ENCODE data around the gene CDSN.
A peak's percentile ranks its signal among the peaks of the same experiment; 100 is the strongest.

Gene CDSN

GRCh38 chr6:31149827-31150447, 29.7 kb upstream of the CDSN start:
- no peak for DNase-seq (ENCODE audit: extremely low read depth in 1 of 2, low read depth in 1 of 2)

GRCh38 chr6:31145386-31145785, 25.1 kb upstream of the CDSN start:
- no peak for DNase-seq (ENCODE audit: extremely low read depth in 1 of 2, low read depth in 1 of 2)

GRCh38 chr6:31144970-31145340, 24.7 kb upstream of the CDSN start:
- DNase-seq (ENCODE audit: extremely low read depth in 1 of 2, low read depth in 1 of 2), result no peak

GRCh38 chr6:31144296-31144969, 24.2 kb upstream of the CDSN start:
- DNase-seq (ENCODE audit: extremely low read depth in 1 of 2, low read depth in 1 of 2), result no peak

GRCh38 chr6:31143148-31143547, 22.9 kb upstream of the CDSN start:
- no peak for DNase-seq (ENCODE audit: extremely low read depth in 1 of 2, low read depth in 1 of 2)

GRCh38 chr6:31142361-31142761, 22.1 kb upstream of the CDSN start:
- no peak for DNase-seq (ENCODE audit: extremely low read depth in 1 of 2, low read depth in 1 of 2)

- DNase-seq (ENCODE audit: extremely low read depth in 1 of 2, low read depth in 1 of 2), result no peak
Measured at GRCh38 chr6:31140643-31141042, 20.4 kb upstream of the CDSN start.

GRCh38 chr6:31139599-31139998, 19.4 kb upstream of the CDSN start:
- DNase-seq (ENCODE audit: extremely low read depth in 1 of 2, low read depth in 1 of 2), result no peak

GRCh38 chr6:31138982-31139381, 18.7 kb upstream of the CDSN start, which contains the start of gene PSORS1C2:
Gene PSORS1C2, minus strand, starts transcription at chr6:31139066. Its CDS starts 40 bp downstream, at chr6:31139026.
- DNase-seq (ENCODE audit: extremely low read depth in 1 of 2, low read depth in 1 of 2), result no peak

- no peak for DNase-seq (ENCODE audit: extremely low read depth in 1 of 2, low read depth in 1 of 2)
Measured at GRCh38 chr6:31135710-31136109, 15.5 kb upstream of the CDSN start.

GRCh38 chr6:31132806-31133205, 12.6 kb upstream of the CDSN start:
- DNase-seq (ENCODE audit: extremely low read depth in 1 of 2, low read depth in 1 of 2), result no peak

- no peak for DNase-seq (ENCODE audit: extremely low read depth in 1 of 2, low read depth in 1 of 2)
Measured at GRCh38 chr6:31131595-31131994, 11.3 kb upstream of the CDSN start.

- no peak for DNase-seq (ENCODE audit: extremely low read depth in 1 of 2, low read depth in 1 of 2)
Measured at GRCh38 chr6:31130751-31131150, 10.5 kb upstream of the CDSN start.

GRCh38 chr6:31129130-31129529, 8.9 kb upstream of the CDSN start:
- DNase-seq (ENCODE audit: extremely low read depth in 1 of 2, low read depth in 1 of 2), result no peak

- DNase-seq (ENCODE audit: extremely low read depth in 1 of 2, low read depth in 1 of 2), result peak; percentile 24 to 26
Measured at GRCh38 chr6:31128093-31128676, 7.9 kb upstream of the CDSN start.

GRCh38 chr6:31126396-31127175, 6.3 kb upstream of the CDSN start:
- DNase-seq (ENCODE audit: extremely low read depth in 1 of 2, low read depth in 1 of 2), result no peak

- DNase-seq (ENCODE audit: extremely low read depth in 1 of 2, low read depth in 1 of 2), result no peak
Measured at GRCh38 chr6:31125586-31126363, 5.5 kb upstream of the CDSN start.

- DNase-seq (ENCODE audit: extremely low read depth in 1 of 2, low read depth in 1 of 2), result no peak
Measured at GRCh38 chr6:31125162-31125561, 4.9 kb upstream of the CDSN start.

GRCh38 chr6:31122791-31123706, 2.8 kb upstream of the CDSN start:
- DNase-seq (ENCODE audit: extremely low read depth in 1 of 2, low read depth in 1 of 2), result no peak

Data from stimulated activated CD8-positive, alpha-beta memory T cell treated with anti-CD3 and anti-CD28 coated beads, Interleukin-7, amount 100 ng/mL, for 48 hours (primary cell).